Activated CD8-positive, alpha-beta memory T cell treated with anti-CD3 and anti-CD28 coated beads, Interleukin-2, amount 10 ng/mL, durations not matched to agents 7 days and 5 days (primary cell): ENCODE results near the gene VMP1. TPM values are rescaled to one million over a fixed set of nuclear protein-coding genes. Genes with fewer than 3 reads are reported as not detected.
A peak's percentile ranks its signal among the peaks of the same experiment; 100 is the strongest.

Source experiments
- ATAC-seq: fragments of 150-1000 bp; cut with Tn5 transposase; one replicate; pipeline ENCODE4 v1.10.0; 2021; ENCODE audit warnings: moderate library complexity
- CTCF ChIA-PET: fragments of 350-600 bp; sonication (Branson Sonifier 250); formaldehyde crosslinking; loops from one replicate; lab custom pipeline; 2021; ENCODE audit warnings: antibody characterized with exemption; lab: Charles Lee
- DNase-seq: peaks from one replicate; pipeline ENCODE4 v3.0.0-alpha.2; 2020
- H3K27ac Mint-ChIP-seq: one replicate; pipeline ENCODE4 v1.8.0; 2021; ENCODE audit warnings: mild to moderate bottlenecking, mixed read lengths
- H3K27me3 Mint-ChIP-seq: one replicate; pipeline ENCODE4 v1.8.0; 2021; ENCODE audit warnings: mixed read lengths
- H3K36me3 Mint-ChIP-seq: one replicate; pipeline ENCODE4 v1.8.0; 2021; ENCODE audit warnings: mild to moderate bottlenecking, mixed read lengths
- H3K4me1 Mint-ChIP-seq: one replicate; pipeline ENCODE4 v1.8.0; 2021; ENCODE audit warnings: mixed read lengths
- H3K4me3 Mint-ChIP-seq: one replicate; pipeline ENCODE4 v1.8.0; 2021; ENCODE audit warnings: mild to moderate bottlenecking, moderate library complexity, mixed read lengths
- H3K9me3 Mint-ChIP-seq: one replicate; pipeline ENCODE4 v1.8.0; 2022; ENCODE audit warnings: low read depth, mixed read lengths
- microRNA-seq: library from miRNA; unstranded; fragments of <30 nt; microRNA quantifications from one replicate; pipeline ENCODE4 v1.2.0, GENCODE V29; 2022
- total RNA-seq, 2 experiments: library from RNA; stranded (reverse); gene quantifications; one replicate each; pipeline ENCODE4 v1.2.3, GENCODE V29; 2021

Gene VMP1
- total RNA-seq, 2 experiments from 2014 or later = 279 to 396 TPM

DNA sequence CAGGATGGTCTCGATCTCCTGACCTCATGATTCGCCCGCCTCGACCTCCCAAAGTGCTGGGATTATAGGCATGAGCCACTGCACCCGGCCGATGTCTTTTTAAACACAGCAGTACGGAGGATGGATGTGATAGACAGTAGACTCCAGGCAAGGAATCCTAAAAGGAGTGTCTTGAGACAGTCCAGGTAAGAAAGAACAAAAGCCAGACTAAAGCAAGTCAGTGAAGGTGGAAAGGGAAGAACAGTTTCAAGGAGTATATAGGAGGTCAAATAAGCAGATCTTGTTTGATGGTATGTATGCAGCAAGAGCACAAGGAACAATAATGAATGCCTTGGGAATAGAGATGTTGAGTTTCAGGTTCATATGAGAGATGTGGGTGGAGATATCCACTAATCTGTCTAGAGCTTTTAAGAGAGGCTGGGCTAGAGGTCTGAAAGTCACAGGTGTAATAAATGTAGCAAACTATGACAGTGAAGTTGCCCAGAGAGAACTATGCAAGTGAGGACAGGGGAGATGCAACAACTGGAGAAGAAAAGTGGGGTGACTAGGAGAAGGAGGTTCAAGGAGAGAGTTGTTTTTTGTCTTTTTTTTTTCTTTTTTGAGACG is 180.8 kb downstream of the VMP1 start:
- DNase-seq (no peak), ATAC-seq (no peak)
- peaks cover 33% of the 10 kb centered on the region for H3K4me1 Mint-ChIP-seq
- H3K36me3 Mint-ChIP-seq = peaks cover 34% of the 10 kb centered on the region
- H3K27me3 Mint-ChIP-seq = no peaks in the 10 kb centered on the region
- H3K27ac Mint-ChIP-seq = peak overlapping the region; percentile 37
- no peak overlapping the region for H3K4me3 Mint-ChIP-seq
- no peaks in the 10 kb centered on the region for H3K9me3 Mint-ChIP-seq
- CTCF ChIA-PET = no interaction called here

DNA sequence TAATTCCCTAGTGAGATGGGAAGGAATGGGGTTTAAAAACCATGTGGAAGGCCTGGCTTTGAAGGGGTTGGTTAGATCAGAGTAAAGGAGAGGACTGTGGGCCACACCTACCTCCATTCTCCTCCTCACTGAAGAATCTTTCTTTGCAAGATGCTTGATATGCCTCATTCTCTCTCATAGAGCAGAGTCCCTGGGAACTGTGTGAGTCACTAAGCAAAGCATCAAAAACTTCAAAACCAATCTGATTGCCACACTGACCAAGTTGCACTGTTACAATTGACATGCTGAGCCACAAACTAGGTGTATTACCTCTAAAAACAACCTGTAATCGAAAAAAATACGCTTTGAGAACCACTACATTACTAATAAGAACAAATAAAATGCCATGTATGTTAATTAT is 183.3 kb downstream of the VMP1 start:
- Mint-ChIP-seq H3K4me1 (peaks cover 47% of the 10 kb centered on the region), H3K36me3 (peaks cover 26% of the 10 kb centered on the region), H3K27me3 (no peaks in the 10 kb centered on the region), H3K9me3 (no peaks in the 10 kb centered on the region), H3K27ac (peak overlapping the region; percentile 30), H3K4me3 (peak overlapping the region; percentile 3)
- CTCF ChIA-PET = interaction anchor here (1.2 to 3.8 kb wide), 2 partner anchors 8 to 23 kb away, joined by 3 to 19 read pairs; no protein-coding TSS in a partner anchor
- ATAC-seq (no peak), DNase-seq (no peak)

Small RNA genes lying within 50 kb of the gene (microRNA-seq; reads per million reads assigned to microRNA genes)
- 345,054 reads per million, percentile 100 among the genes with 10 or more reads in this experiment for gene MIR21

Other genes with a start within 250 kb of the VMP1 start
- 10 to 100 TPM; 17.1 to 18.0 TPM for gene DHX40, start 142.0 kb upstream of the VMP1 start, total RNA-seq
- 100 to 1,000 TPM; 126 to 162 TPM for gene CLTC, start 87.8 kb upstream of the VMP1 start, total RNA-seq
- 10 to 100 TPM; 28.2 to 37.8 TPM for gene PTRH2, start 224 bp upstream of the VMP1 start, total RNA-seq
- gene TUBD1, start 185.3 kb downstream of the VMP1 start, total RNA-seq = 10 to 100 TPM; 14.3 to 15.5 TPM
- gene RPS6KB1, start 185.5 kb downstream of the VMP1 start, total RNA-seq = 10 to 100 TPM; 52.3 to 58.6 TPM